HG03045 (cell line): ENCODE measurements around the gene F2RL3.

Source experiments
- ATAC-seq: cut with Tn5 transposase; IDR thresholded peaks from one replicate; pipeline ENCODE4 v1.9.1; 2021; ENCODE audit warnings: mild to moderate bottlenecking, moderate library complexity; ENCODE audit not compliant: unreplicated experiment

F2RL3 gene

GRCh38 chr19:16892868-16893685 lies 4.3 kb downstream of the F2RL3 start:
- ATAC-seq, result no peak

DNA sequence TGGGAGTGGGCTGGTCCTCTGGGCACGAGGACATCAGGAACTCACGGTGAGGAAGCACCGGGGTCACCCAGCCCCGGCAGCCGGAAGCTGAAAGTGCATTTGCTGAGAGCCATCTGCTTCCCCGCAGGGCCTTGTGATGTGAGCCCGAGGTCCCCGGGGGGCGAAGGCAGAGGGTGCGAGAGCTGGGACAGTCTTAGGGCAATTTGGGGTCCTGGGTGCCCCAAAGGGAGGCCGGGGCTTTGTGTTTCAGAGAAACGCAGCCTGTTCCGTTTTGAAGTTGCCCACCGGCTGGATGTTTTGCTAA lies 4.8 kb downstream of the F2RL3 start:
- ATAC-seq, result no peak

- ATAC-seq, result no peak
Observed at GRCh38 chr19:16894080-16894479, 5.3 kb downstream of the F2RL3 start.

DNA sequence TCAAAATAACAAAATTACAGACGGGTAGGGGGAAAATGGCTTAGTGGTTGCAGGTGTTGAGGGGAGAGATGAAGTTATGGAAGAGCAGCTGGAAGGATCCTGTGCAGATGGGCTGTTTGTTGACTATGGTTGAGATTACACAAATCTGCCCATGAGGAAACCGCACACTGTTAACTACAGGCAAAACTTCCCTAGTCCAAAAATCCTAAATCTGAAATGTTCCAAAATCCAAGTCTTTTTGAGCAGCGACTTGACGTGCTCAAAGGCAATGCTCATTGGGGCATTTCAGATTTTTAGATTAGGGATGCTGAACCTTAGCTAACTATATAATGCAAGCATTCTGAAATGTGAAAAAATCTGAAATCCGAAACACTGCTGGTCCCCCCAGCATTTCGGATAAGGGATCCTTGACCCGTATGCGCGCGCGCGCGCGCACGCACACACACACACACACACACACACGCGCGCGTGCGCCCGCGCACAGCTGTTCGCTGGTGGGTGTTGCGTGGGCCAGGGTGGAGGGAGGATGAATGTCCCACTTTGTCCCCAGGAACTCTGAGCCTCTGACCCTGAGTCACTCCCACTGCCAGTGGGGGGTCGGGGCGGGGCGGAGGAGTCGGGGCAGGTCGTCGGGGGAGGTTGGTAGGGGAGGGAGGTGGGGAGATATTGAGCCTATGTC lies 6.8 kb downstream of the F2RL3 start:
- no peak for ATAC-seq

GRCh38 chr19:16896146-16897028 lies 7.6 kb downstream of the F2RL3 start:
- peak; percentile 28 for ATAC-seq

GRCh38 chr19:16897029-16897855 lies 8.4 kb downstream of the F2RL3 start:
- peak; percentile 46 for ATAC-seq

DNA sequence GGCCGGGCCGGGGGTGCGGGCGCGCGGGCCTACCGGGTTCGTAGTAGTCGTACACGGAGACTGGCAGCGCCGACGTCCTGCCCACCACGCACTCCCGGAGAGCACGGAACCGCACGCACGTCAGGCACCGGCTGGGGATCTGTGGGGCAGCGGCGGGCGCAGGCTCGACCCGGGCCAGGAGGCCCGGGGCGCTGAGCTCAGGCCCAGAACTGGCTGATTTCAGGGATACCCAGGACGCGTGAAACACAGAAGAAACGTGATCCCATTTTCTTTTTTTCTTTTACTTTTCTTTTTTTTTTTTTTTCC lies 9.0 kb downstream of the F2RL3 start:
- no peak for ATAC-seq

- ATAC-seq, result no peak
Observed at GRCh38 chr19:16898361-16899015, 9.7 kb downstream of the F2RL3 start.

DNA sequence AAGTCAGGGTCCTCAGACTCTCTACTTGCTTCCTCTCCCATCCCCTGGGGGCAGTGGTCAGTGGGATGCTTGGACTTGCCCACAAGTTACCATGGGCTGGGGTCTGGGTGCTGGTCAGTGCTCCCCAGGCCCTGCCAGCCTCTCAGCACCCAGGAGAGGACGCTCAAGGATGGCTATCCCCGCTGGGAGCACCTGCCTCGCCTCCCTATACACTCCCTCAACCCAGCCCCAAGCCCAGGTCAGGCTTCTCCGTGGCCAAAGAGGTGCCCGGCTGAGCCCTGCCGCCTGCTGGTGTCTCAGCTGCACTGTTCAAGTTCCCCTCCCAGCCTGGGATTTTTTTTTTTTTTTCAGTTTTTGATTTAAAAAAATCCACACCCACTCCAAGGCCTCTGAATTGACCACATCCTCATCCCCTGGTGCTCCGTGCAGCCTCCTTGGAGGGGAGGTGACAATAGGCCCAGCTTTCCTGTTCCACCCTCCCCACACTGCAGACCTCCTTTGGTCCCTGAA lies 10.8 kb downstream of the F2RL3 start:
- ATAC-seq, result no peak

- no peak for ATAC-seq
Observed at GRCh38 chr19:16901491-16902175, 12.8 kb downstream of the F2RL3 start.

GRCh38 chr19:16902545-16902944 lies 13.7 kb downstream of the F2RL3 start:
- no peak for ATAC-seq

DNA sequence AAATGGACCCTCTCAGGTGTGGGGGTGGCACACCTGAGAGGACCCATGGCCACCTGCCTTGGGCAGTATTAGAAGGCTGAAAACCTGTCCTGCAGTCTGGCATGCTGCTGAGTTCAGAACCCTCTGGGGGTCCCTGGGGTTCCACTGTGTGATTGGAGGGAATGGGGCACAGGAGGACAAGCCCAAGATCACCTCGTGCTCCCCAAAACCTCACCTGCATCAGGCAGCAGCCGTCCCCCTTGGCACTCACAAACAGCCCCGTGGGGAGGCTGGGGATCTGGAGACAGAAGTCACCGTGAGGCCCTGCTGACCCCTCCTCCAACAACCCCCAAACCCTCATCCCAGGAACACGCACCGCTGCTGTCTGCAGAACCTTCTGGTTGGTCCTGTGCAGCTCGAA lies 14.5 kb downstream of the F2RL3 start:
- no peak for ATAC-seq

GRCh38 chr19:16904599-16904998 lies 15.8 kb downstream of the F2RL3 start:
- no peak for ATAC-seq

DNA sequence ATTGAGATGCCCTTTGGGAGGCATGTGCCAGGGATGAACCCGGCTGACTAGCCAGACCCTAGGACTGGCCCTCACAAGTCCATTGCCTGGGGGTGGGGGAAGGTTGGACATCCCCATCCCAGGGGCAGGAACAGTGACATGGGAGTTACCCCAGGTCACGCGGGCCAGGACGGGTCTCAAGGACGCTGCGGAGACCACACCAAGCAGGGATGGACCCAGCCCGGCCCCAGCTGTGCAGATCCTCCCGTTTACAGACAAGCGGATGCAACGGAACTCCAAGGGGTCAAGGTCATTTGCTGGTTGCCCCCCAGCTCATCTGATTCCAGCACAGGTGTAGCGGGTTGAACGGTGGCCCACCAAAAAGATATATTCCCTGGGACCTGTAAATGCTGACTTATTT lies 20.0 kb downstream of the F2RL3 start:
- no peak for ATAC-seq

- no peak for ATAC-seq
Observed at GRCh38 chr19:16911046-16911445, 22.2 kb downstream of the F2RL3 start.

GRCh38 chr19:16912780-16913179 lies 24.0 kb downstream of the F2RL3 start:
- ATAC-seq, result no peak

- no peak for ATAC-seq
Observed at GRCh38 chr19:16914421-16914820, 25.6 kb downstream of the F2RL3 start.

GRCh38 chr19:16915135-16915534 lies 26.3 kb downstream of the F2RL3 start:
- no peak for ATAC-seq

- no peak for ATAC-seq
Observed at GRCh38 chr19:16915734-16916133, 26.9 kb downstream of the F2RL3 start.

DNA sequence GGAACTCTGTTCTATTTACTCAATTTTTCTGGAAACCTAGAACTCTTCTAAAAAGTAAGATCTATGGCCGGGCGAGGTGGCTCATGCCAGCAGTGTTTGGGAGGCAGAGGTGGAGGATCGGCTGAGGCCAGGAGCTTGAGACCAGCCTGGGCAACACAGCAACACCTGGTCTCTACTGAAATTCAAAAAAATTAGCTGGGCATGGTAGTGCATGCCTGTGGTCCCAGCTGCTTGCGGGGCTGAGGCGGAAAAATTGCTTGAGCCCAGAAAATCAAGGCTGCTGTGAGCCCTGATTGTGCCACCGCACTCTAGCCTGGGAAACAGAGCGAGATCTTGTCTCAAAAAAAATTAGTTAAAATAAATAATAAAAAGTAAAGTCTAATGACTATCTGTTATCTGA lies 28.6 kb downstream of the F2RL3 start:
- no peak for ATAC-seq
